ENCODE measurements around the gene POLR3F.
"Not testable (repeated sequence)": the region's sequence is repeated elsewhere in the genome, so short reads cannot be mapped to it uniquely, and the experiment has no call there.

POLR3F gene

DNA sequence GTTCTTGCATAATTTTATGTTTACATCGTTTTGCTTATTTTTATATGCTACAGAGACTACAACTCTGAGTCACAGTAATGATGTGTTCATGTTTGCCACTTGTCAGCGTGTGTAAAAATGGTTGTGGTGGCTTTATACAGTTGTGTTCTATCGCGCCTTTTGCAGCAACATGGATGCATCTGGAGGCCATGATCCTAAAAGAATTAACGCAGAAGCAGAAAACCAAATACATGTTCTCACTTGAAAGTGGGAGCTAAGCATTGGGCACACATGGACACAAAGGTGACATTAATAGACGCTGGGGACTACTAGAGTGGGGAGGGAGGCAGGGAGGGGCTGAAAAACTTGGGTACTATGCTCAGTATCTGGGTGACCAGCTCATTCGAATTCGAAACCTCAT is 39.6 kb downstream of the POLR3F start:
- DNase-seq, result no peak

DNA sequence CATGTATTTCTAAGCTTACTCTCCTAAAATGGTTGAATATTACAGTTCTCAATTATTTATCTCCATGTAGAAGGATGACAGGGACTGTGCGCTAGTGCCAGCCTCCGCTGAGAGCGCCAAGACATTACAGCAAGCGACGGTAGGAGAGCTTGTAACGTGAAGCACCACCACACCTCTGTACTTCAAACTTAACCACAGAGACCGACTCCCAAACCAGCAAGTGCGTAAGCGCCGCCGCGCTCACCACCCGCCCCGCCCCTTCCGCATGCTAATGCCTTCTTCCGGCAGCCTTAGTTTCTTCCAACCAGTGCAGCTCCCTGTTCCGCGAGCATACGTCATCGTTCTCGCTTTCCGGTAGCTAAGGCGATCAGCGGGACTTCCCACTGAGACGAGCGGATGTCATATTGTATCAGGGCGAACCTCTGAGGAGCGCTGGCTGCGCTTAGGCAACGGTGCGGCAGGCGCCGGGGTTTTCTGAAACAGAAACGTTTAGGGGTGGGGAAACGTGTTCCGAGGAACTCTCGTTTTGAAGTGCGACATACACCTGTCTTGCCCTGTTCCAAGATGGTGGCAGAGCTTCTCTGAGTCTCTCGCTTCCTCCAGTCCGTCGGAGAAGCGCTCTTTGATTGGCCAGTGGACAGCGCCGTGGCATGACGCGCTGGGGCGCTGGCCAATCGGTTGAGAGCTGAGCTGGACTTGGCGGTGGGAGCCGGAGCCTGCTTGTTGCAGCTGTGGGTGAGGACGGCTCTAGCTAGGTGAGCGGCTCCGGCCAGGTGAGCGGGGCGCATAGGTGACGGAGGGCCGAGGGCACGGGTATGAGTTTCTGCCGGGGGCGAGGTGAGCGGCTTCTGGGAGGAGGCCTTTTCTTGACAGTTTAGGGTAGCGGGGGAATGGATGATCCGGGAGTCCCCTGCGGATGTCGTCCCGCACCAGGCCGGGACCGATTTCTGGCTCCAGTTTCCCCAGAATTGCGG is 40.3 kb downstream of the POLR3F start, which contains the start of gene SEC23B:
Gene SEC23B (plus strand): TSS at position 723 of the 974 bp plus-strand sequence. CDS start 2,896 bp downstream, outside the sequence.
- DNase-seq, result peak; percentile 97

DNA sequence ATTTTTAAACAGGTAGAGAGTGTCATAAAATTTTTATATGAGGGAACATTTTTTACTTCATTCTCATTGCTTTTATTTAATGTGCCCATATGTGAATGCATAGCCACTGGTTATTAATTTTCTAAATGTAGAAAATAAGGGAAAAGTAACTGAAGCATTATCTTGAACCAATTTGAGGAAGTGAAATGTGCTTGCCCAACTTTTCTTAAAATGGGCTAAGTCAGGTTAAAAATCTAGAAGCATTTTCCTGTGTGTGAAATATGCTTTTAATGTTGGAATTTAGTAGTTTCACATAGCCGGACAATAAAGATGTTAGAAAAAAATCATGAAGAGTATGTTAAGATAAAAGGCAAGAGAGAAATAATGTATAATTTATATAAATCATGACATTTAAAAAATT is 44.4 kb downstream of the POLR3F start:
- DNase-seq, result no peak

DNA sequence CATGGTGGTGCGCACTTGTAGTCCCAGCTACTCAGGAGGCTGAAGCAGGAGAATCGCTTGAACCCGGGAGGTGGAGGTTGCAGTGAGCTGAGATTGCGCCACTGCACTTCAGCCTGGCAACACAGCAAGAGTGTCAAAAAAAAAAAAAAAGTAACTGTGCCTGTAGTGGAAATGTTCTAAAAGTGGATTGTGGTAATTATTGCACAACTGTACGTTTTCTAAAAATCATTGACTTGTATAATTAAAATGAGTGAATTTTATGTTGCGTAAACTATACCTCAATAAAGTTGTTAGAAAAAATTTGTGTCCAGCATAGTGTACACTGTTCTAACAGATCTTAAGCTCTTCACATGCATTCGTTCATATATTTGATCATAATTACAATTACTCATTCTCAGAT is 46.0 kb downstream of the POLR3F start:
- no peak for DNase-seq

DNA sequence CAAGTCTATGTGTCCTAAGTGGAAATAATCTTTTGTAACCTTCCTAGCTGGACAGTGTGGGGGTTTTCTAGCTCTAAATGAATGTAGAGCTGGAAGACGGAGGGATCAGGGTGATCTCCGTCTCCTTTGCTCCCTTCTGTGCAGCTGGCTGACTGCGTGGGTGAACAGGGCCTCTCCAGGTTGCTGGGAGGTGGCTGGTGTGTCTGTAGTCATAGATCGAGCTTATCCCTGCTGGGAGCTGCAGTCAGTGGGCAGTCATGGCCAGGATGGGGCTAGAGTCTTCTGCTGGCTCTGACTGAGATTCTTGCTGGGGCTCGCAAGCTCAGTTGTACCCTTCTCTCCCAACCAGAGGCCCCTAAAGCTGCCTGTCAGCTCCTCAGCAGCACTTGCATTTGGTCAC is 46.9 kb downstream of the POLR3F start:
- DNase-seq, result no peak

DNA sequence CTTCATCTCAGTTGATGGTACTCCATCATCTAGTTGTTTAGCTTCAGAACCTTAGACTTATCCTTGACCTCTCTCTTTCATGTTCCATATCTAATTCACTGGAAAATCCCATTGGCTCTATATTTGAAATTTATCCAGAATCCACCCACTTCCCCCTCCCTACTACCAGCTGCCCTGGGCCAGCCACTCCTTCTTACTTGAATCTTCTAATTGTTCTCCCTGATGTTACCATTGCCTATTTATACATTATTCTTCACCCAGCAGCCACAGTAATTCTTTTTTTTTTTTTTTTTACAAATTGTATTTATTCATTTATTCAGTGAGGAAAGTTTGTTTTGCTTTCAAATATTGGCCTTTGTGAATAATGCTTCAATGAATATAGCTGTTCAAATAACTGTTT is 48.8 kb downstream of the POLR3F start:
- DNase-seq, result no peak

DNA sequence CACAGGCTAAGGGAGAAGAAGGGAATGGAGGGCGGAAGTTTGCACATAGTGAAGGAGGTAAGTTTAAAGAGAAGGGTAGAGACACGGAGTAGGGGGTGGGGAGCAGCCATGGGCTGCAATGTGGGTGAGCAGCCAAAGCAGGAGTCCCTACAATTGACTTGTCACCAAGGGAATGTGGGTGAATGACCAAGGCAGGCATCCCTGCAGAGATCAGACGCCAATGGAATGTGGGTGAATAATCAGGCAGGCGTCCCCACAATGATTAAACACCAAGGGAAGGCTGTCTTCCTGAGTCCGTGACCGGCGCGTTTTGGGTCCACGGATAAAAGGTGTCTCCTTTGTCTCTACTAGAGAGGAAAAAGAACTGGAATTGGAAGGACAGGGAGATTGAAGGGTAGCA is 54.9 kb downstream of the POLR3F start:
- not testable (repeated sequence) for DNase-seq

DNA sequence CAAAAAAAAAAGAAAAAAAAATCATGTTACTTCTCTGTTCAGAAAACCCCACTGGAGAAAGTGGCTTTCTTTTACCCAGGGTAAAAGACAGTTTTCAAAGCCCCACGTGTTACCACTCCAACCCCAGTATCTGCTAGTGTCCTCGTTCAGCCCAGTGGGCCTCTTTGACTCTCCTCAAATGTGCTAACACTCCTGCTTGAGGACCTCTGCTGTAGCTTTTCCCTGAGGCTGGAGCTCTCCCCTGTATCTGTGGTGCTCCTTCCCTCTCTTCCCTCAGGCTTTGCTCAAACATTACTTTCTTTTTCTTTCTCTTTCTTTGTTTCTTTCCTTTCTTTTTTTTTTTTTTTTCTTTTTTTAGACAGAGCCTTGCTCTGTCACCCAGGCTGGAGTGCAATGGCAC is 55.9 kb downstream of the POLR3F start:
- no peak for DNase-seq

DNA sequence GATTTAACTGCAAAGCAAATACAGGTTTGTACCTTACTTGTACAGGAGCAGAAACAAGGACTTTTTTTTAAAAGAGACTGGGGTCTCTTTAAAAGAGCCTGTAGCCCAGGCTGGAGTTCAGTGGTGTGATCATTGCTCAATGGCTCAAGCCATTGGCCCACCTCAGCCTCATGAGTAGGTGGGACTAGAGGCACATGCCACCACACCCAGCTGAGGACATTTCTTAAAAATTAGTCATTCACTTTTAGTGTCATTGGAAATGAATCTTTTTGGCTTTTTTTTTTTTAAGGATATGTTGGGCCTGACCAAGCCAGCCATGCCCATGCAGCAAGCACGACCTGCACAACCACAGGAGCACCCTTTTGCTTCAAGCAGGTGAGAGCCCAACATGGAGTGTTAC is 57.5 kb downstream of the POLR3F start:
- DNase-seq, result no peak

DNA sequence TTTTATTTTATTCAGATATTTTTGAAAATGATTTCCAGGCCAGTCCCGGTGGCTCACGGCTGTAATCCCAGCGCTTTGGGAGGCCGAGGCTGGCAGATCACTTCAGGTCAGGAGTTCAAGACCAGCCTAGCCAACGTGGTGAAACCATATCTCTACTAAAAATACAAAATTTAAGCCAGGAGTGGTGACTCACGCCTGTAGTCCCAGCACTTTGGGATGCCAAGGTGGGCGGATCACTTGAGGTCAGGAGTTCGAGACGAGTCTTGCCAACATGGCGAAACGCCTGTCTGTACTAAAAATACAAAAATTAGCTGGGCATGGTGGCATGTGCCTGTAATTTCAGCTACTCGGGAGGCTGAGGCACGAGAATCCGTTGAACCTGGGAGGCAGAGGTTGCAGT is 59.6 kb downstream of the POLR3F start:
- not testable (repeated sequence) for DNase-seq

DNA sequence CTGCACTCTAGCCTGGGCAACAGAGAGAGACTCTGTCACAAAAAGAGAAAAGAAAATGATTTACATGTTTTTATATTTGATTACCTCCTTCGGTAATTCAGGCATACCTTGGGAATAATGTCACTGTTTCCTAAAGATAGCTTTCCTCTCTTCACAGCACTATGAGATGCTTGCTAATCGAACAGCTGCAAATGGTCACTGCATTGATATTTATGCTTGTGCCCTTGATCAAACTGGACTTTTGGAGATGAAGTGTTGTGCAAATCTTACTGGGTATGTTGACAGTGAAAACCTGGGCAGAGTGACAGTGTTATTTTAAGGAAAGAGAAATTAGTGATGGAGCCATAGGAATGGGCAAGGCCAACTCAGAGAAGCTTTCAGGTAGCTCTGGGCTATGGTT is 60.1 kb downstream of the POLR3F start:
- DNase-seq, result no peak

DNA sequence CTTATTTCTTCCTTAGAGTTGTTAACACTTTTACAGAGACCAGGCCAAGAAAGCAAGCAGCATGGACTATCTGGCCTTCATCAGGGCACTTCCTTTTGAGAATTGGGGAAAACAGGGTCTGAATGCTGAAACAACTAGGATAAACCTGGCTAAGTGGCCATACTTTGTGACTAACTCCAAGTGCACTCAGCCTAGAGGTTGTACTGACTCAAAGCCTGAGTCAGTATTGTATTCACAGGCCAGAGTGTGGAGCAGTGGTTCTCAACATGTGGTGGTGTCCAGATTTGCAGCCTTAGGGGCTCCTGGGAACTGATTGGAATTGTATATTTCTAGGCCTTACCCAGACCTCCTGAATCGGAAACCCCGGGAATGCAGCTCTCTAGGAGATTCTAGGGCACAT is 60.6 kb downstream of the POLR3F start:
- DNase-seq, result no peak

DNA sequence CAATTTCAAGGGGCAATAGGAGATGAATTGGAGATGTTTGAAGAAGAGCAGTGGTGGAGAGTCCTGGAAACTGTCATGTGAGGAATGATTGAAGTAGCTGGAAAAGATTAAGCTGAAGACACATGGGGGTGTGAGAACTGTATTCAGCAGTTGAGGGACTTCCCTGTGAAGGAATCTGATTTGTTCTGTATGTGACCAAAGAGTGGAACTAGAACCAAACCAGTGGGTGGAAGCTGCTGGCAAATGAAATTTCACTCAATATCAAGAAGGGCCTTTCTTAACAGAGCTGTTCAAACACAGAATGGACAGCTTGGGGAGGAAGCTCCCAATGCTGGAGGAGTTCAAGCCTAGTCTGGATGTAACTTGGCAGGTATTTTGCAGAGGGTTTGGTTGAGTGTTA is 61.9 kb downstream of the POLR3F start:
- no peak for DNase-seq

DNA sequence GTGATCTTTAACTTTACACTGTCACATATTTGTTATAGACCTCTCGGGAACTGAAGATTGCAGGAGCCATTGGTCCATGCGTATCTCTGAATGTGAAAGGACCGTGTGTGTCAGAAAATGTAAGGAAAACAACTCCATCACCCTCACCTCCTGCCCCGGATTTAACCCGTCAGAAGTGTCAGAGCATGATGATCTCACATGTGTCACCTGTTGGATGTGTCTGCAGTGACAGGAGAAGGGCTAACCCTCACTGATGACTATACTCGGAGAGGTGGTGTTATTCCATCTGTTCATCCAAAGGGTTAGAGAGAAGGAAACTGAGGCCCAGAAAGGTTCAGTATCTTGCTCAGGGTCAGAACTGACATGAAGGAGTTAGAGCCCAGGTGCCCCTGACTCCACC is 65.4 kb downstream of the POLR3F start:
- DNase-seq, result no peak

DNA sequence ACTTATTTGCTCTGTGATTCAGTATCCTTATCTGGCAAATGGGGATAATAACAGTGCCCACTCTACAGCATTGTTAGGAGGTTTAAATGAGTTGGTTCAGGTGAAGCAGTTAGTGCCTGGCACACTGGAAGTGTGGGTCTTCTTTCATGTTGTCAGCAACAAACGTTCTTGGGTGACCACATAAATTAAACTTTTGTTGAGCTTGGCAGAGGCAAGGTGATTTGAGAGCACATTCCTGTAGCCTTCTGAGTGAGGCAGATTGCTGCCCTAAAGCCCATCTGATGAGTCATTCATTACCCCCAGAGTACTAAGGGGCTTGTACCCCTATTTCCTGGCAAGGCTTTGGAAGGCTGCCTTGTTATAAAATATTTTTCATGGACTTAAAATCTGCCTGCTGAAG is 66.3 kb downstream of the POLR3F start:
- no peak for DNase-seq

DNA sequence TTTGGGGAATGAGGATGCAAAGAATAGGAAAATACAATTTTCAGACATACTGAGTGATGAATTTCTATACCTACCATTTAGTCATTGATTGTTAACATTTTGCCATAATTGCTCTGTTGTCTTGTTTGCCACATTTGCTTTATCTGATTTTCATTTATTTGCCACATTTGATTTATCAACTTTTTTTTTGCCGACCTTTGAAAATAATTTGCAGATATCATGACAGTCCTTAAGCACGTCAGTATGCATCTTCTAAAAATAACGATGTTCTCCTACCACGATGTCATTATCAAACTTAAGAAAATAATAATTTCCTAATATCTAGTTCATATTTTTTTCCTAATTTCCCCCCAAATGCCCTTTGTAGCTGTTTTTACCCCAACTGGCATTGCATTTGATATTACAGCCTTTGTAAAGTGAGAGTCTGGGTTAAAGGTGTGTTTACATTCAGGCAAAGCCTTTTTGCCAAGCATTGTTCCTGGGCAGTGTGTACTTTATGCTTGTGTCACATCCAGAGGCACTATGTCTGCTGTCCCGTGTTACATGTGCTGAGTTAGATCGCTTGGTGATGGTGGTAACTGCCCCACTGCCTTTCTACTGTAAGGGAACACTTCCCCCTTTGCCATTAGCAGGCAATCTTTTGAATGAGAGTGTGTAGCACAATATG is 66.9 kb downstream of the POLR3F start:
- no peak for DNase-seq
